Adrenal gland (tissue), 12 donors: ENCODE measurements around the gene AMER3. TPM values are rescaled to one million over a fixed set of nuclear protein-coding genes. Genes with fewer than 3 reads are reported as not detected.

Experiments used
- DNase-seq, 7 donors: peaks; one replicate each; pipeline ENCODE4 v3.0.0-alpha.2; 2019 to 2020
- H3K27ac ChIP-seq, 5 donors: fragments of 200-600 bp; sonication (generic) in 4 of 5; 1 replicate in 3 of 5; 2 replicates in 2 of 5; pipeline versions ENCODE4 v1.5.1 to v1.8.0; 2016 to 2020; ENCODE audit warnings: mild to moderate bottlenecking in 1 of 5
- H3K27me3 ChIP-seq: fragments of 200-600 bp; 2 replicates; pipeline ENCODE4 v1.8.0; 2021
- H3K36me3 ChIP-seq, 2 donors: fragments of 200-600 bp; replicated peaks in 1 of 2; 1 replicate in 1 of 2; 2 replicates in 1 of 2; pipeline versions ENCODE4 v1.5.1 to v1.8.0; 2018 to 2022
- H3K4me1 ChIP-seq, 2 donors: fragments of 200-600 bp; replicated peaks in 1 of 2; 1 replicate in 1 of 2; 2 replicates in 1 of 2; pipeline versions ENCODE4 v1.5.1 to v1.8.0; 2018 to 2021
- H3K4me3 ChIP-seq, 4 donors: fragments of 200-600 bp; sonication (generic) in 3 of 4; one replicate each; pipeline ENCODE4 v1.5.1; 2016 to 2018
- H3K9me3 ChIP-seq, 3 donors: fragments of 200-600 bp; sonication (generic) in 1 of 3; replicated peaks in 1 of 3; 1 replicate in 2 of 3; 2 replicates in 1 of 3; pipeline versions ENCODE4 v1.5.1 to v1.8.0; 2016 to 2021
- POLR2A ChIP-seq, 2 donors: fragments of 450-650 bp; IDR thresholded peaks; one replicate each; pipeline ENCODE4 v1.6.1; 2017; ENCODE audit warnings: antibody characterized with exemption in 2 of 2, mild to moderate bottlenecking in 2 of 2, moderate library complexity in 1 of 2
- WGBS, 4 donors: extraction: QIAGEN DNeasy Blood & Tissue Kit in 2 of 4; methylation state at CpG; one replicate each; pipeline versions ENCODE4 v1.1.5 to v1.1.7; 2013 to 2017; 5-methylcytosine and 5-hydroxymethylcytosine counted together
- intact Hi-C, 2 donors: fragments of 100-400 bp; cut with DNase I; formaldehyde crosslinking; loops; one replicate each; pipeline versions ENCODE4 v1.14.1 to v1.15.0; 2022 to 2023
- polyA plus RNA-seq, 3 donors: library from polyadenylated mRNA; stranded (reverse); fragments of 200-250 nt in 2 of 3; fragments of 350-450 nt in 1 of 3; fragmentation: Illumina TruSeq in 1 of 3; extraction: RNeasy Lipid Tissue Mini Kit (QIAGEN cat#74804) in 1 of 3; gene quantifications; one replicate each; pipeline ENCODE4 v1.2.3, GENCODE V29; 2013 to 2014
- total RNA-seq, 9 donors: library from RNA; depleted of rRNA in 4 of 9; stranded (reverse); fragments of >200 nt in 4 of 9; fragments of 120-200 nt in 1 of 9; fragmentation: NEBNext Ultra II Directional in 1 of 9; extraction: Animal tissue kit (Norgen Biotek cat#: 25700) in 1 of 9; gene quantifications; one replicate each; pipeline versions ENCODE4 v1.1.0 to v1.2.4, GENCODE V29; 2013 to 2023
- TF ChIP-seq, protein P1 (sequence below), 6 experiments: fragments of 450-650 bp in 4 of 6; fragments of 200-600 bp in 2 of 6; sonication (generic) in 1 of 6; IDR thresholded peaks; 1 replicate in 5 of 6; 2 replicates in 1 of 6; pipeline versions ENCODE4 v1.5.1 to v1.8.0; 2016 to 2021; ENCODE audit warnings: antibody characterized with exemption in 6 of 6, mild to moderate bottlenecking in 2 of 6, moderate library complexity in 1 of 6
- donor health status: healthy with polysubstance abuse.
- donor health status: Bipolar disorder and iron deficiency.
- donor health status: DM: yes; HTN: yes; CAD: no.
- donor health status: DM: no; HTN: no; CAD: no.
- donor health status: DM: no; HTN: no; CAD: no.
- donor health status: DM: yes; HTN: yes; CAD: no.

AMER3 gene
- total and polyA plus RNA-seq, 12 donors, result 0.08 to 1.2 (median 0.58) TPM; not detected in 4

DNA sequence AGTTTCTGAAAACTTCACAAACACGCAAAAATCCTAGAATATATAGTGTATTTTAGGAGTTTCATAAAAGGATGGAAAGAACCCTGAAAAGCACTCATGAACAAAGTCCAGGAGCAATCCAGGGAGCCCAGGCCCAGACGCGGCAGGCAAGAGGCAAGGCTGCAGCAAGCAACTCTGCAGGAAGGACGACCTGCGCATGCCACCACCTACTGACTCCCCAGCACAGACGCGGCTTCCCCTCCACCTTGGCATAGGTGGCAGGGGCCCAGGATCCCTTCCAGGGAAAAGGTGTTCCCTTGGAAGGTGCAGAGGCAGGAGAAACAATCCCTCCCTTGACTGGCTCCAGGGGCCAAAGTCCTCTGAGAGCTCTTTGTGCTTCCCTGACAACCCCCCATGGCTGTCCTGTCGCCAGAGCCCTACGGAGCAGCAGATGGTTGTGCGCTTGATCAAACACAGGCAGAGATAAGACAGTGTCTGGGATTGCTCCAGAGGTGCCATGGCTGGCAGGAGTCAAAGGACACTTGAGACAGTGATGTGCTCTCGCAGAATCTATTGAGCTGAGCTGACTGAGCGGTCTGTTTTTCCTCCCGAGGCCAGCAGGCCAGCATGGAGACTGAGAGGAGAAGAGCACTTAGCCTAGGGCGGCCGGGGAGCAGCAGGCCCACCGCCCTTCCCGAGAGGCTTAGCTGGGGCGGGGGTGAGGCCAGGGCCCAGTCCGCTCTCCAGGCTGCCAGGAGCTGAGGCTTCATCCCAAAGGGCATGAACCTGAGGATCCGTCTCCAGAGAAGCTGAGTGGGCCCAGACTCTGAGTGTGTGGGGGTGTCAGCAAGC is 10.8 kb upstream of the AMER3 start:
- intact Hi-C loops, result no loop called here
- H3K4me3 ChIP-seq, result no peak overlapping the region
- DNase-seq, result peak in 1 of 7 donors; percentile 65
- H3K36me3 ChIP-seq, result no peaks in the 10 kb centered on the region
- no peaks in the 10 kb centered on the region for H3K9me3 ChIP-seq
- TF ChIP-seq, protein P1, sequence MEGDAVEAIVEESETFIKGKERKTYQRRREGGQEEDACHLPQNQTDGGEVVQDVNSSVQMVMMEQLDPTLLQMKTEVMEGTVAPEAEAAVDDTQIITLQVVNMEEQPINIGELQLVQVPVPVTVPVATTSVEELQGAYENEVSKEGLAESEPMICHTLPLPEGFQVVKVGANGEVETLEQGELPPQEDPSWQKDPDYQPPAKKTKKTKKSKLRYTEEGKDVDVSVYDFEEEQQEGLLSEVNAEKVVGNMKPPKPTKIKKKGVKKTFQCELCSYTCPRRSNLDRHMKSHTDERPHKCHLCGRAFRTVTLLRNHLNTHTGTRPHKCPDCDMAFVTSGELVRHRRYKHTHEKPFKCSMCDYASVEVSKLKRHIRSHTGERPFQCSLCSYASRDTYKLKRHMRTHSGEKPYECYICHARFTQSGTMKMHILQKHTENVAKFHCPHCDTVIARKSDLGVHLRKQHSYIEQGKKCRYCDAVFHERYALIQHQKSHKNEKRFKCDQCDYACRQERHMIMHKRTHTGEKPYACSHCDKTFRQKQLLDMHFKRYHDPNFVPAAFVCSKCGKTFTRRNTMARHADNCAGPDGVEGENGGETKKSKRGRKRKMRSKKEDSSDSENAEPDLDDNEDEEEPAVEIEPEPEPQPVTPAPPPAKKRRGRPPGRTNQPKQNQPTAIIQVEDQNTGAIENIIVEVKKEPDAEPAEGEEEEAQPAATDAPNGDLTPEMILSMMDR (IDR thresholded peaks at IDR 0.05), result no peak
- no peak for TF ChIP-seq POLR2A (IDR thresholded peaks at IDR 0.05)
- WGBS, 4 donors, result 35 to 70% (median 46%) methylated on average over 5 to 20 of the region's 20 CpGs
- H3K27me3 ChIP-seq, result no peaks in the 10 kb centered on the region
- no peak overlapping the region for H3K27ac ChIP-seq
- no peaks in the 10 kb centered on the region for H3K4me1 ChIP-seq

DNA sequence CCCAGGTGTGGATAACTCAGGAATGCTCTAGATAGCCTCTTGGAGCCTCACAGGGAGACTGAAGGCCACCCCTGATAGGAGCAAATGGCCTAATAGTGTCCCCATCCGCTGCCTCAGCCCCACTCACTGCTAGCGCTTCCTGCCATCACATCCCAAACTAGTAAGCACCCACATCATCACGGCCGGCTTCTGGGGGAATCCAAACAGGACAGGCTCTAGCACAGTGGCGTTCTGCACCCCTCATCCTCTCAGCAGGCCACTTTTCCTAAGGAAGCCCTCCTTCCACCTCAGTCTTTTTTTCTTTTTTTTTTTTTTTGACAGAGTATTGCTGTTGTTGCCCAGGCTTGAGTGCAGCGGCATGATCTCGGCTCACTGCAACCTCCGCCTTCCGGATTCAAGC is 6.3 kb upstream of the AMER3 start:
- peak in 1 of 7 donors; percentile 28 for DNase-seq
- intact Hi-C loops, result no loop called here
- no peaks in the 10 kb centered on the region for H3K4me1 ChIP-seq
- no peak overlapping the region for H3K4me3 ChIP-seq
- TF ChIP-seq, protein P1 (IDR thresholded peaks at IDR 0.05), result no peak
- no peak for TF ChIP-seq POLR2A (IDR thresholded peaks at IDR 0.05)
- no peaks in the 10 kb centered on the region for H3K36me3 ChIP-seq
- H3K27me3 ChIP-seq, result no peaks in the 10 kb centered on the region
- 80 to 84% (median 81%) methylated on average over 9 of the region's 9 CpGs for WGBS, 4 donors
- no peak overlapping the region for H3K27ac ChIP-seq
- H3K9me3 ChIP-seq, result no peaks in the 10 kb centered on the region

DNA sequence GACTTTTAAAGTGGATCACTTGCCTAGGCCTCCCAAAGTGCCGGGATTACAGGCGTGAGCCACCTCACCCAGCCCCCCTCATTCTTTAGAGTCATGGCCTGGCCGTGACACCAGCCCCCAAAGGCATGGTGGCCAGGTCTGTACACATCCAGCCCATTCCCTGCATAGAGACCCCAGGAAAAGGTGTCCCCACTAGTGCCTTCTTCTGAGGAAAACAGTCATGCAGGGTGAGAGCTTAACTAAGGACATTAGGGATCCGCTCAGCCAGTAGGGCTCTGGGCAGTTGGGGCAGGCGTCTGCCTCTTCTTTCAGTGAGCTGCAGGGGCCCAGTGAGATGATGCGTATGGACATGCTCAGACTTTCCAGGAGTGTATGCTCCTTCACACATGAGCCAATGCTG is 5.7 kb upstream of the AMER3 start:
- intact Hi-C loops, result no loop called here
- Histone ChIP-seq H3K27ac (no peak overlapping the region), H3K4me3 (no peak overlapping the region), H3K4me1 (no peaks in the 10 kb centered on the region), H3K27me3 (no peaks in the 10 kb centered on the region), H3K36me3 (no peaks in the 10 kb centered on the region), H3K9me3 (no peaks in the 10 kb centered on the region)
- no peak for DNase-seq
- 68 to 84% (median 74%) methylated on average over 6 of the region's 6 CpGs for WGBS, 4 donors
- TF ChIP-seq, protein P1 (IDR thresholded peaks at IDR 0.05), result no peak

DNA sequence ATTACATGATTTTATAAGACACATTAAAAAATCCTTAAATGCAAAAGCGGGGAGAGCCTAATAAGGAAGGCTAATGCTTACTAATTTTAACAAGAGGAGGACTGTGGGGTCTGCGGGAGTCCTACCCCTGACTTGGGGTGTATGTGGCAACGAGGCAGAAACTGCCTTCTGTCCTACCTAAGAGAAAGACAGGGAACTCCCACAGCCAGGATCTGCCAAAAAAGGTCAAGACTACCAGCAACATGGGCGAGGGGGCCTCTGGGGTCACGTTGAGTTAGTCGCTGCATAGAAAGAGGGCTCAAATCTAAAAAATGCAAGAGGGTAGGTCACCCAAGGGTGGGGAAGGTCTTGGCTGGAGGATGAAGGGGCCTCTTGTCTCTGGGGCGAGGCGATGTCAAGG is 529 bp upstream of the AMER3 start:
- no peaks in the 10 kb centered on the region for H3K9me3 ChIP-seq
- intact Hi-C loops, result no loop called here
- 39 to 45% (median 41%) methylated on average over 8 of the region's 8 CpGs for WGBS, 4 donors
- no peak overlapping the region for H3K4me3 ChIP-seq
- no peaks in the 10 kb centered on the region for H3K4me1 ChIP-seq
- DNase-seq, result peak in 1 of 7 donors; percentile 37
- H3K27me3 ChIP-seq, result peaks cover 24% of the 10 kb centered on the region
- TF ChIP-seq POLR2A (IDR thresholded peaks at IDR 0.05), result no peak
- TF ChIP-seq, protein P1 (IDR thresholded peaks at IDR 0.05), result no peak
- H3K36me3 ChIP-seq, result no peaks in the 10 kb centered on the region
- H3K27ac ChIP-seq, result no peak overlapping the region
